Loucy (cell line): Measurements from ENCODE around the gene PIEZO1.

Experiments used
- EZH2phosphoT487 ChIP-seq: fragments of 200-600 bp; IDR thresholded peaks from 2 replicates; pipeline ENCODE4 v1.6.1; 2018; ENCODE audit warnings: antibody characterized with exemption, mild to moderate bottlenecking, moderate library complexity, borderline replicate concordance
- TF ChIP-seq, protein P1 (sequence below): fragments of 200-600 bp; sonication (generic); conservative IDR thresholded peaks from 2 replicates; pipeline ENCODE4 v1.5.1; 2014; ENCODE audit warnings: mild to moderate bottlenecking, antibody characterized with exemption, low read length

- TF ChIP-seq, protein P1, sequence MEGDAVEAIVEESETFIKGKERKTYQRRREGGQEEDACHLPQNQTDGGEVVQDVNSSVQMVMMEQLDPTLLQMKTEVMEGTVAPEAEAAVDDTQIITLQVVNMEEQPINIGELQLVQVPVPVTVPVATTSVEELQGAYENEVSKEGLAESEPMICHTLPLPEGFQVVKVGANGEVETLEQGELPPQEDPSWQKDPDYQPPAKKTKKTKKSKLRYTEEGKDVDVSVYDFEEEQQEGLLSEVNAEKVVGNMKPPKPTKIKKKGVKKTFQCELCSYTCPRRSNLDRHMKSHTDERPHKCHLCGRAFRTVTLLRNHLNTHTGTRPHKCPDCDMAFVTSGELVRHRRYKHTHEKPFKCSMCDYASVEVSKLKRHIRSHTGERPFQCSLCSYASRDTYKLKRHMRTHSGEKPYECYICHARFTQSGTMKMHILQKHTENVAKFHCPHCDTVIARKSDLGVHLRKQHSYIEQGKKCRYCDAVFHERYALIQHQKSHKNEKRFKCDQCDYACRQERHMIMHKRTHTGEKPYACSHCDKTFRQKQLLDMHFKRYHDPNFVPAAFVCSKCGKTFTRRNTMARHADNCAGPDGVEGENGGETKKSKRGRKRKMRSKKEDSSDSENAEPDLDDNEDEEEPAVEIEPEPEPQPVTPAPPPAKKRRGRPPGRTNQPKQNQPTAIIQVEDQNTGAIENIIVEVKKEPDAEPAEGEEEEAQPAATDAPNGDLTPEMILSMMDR: no peak
- TF ChIP-seq EZH2phosphoT487: no peak
Measured at GRCh38 chr16:88800277-88800592, 15.2 kb upstream of the PIEZO1 start.
